GM18498 (cell line): ENCODE results near the gene ARHGEF26.

Experiments
- ATAC-seq: cut with Tn5 transposase; IDR thresholded peaks from one replicate; pipeline ENCODE4 v1.9.1; 2021; ENCODE audit warnings: mild to moderate bottlenecking, moderate library complexity; ENCODE audit not compliant: unreplicated experiment

The ARHGEF26 gene

DNA sequence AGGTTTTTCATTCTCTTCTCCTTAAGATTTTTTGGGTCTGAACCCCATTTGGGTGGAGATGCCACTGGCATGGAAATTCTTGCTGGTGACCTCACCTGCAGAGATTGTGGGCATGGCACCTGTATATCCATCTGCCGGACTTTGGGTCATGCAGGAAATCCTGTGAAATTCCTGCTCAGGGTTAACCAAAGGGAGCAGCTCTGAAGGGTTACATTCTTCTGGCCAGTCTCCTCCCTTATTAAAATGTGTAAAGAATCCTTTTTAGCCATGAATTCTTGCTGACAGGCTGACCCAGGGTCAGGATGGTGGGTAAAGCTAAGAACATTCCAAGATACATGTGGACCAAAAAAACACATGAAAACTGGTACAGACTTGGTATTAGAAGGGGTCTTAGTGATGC is 27.4 kb downstream of the ARHGEF26 start:
- no peak for ATAC-seq

DNA sequence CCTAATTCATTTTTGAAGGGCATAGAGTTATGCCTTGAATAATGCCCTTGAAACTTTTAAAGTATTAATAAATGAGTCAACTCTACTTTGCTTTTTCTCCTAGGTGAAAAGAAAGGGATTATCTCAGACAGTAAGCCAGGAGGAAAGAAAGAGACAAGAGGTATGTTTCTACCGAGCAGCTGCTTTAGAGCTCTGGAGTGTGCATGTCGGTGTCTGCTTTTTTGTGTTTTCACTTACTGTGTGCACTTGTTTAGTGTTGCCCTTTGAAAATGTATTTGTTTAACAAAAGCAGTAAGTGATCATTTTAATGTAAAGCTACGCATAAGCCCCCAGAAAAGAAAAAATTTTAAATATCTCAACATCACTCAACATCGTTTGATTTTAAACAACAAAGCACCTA is 28.1 kb downstream of the ARHGEF26 start:
- ATAC-seq = no peak

DNA sequence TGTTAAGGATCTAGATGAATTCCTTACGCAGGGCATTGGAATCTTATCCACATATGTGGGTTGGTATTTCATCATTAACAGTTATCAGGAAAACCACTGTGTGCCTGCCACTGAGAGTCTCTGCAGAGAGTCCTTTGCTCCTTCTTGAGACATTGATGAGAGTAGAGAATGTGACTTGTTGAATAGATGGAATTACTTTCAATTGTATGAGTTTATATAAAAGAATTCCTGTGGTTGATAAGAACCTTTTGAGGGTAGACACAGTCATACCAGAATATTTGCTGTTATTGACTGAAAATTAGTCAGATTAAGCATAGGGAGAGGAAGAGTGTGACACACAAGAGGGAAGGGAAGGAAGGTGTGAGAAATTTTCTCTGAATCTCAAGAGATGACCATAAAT is 30.8 kb downstream of the ARHGEF26 start:
- no peak for ATAC-seq

DNA sequence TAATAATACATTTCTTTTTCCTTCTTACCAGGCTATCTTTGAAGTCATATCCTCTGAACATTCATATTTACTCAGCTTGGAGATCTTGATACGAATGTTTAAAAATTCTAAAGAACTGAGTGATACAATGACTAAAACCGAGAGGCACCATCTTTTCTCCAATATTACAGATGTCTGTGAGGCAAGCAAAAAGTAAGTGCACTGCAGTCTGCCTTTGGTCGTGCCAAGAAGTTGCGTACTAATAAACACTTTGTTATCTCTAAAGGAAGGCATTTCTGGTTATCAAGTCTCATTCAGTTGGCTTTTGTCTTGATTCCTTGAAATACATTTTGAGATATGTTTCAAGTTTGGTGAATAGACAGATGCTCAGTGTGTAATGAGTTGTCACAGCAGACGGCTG is 31.6 kb downstream of the ARHGEF26 start:
- ATAC-seq = no peak

DNA sequence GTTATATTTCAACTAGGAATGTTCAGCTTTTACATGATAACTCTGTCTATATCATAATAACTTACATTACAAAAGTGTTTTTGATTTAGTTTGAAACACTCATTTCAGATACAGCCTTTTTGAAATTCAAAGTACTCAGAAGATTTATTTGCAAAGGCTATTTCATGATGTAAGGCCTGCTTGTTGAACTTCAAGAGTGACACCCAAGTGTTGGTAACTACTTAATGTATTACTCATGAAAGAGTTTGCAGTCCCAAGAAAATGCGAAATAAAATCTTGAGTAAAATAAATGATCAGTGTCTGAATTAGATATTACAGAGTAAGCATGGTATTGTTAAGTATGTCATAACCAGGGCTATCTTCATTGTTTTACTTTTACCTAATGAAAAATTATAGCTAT is 35.3 kb downstream of the ARHGEF26 start:
- ATAC-seq = no peak

DNA sequence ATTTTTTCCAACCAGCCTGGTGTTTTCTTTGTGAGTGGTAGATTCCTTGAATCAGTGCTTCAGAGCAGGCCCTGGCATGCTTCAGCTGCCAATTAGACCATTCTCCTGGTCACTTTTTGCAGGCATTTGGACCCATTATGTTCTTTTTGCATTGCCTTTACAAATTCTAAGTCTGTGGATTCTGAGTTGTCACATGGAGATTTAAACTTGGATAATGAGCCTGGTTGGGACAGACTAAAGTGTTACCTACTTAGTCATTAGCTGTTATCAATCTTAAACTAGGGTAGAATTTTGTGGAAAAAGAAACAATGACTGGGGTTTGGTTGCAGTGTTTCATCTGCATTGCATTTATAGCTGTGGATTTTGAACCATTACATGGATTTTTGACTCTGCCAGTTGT is 40.6 kb downstream of the ARHGEF26 start:
- no peak for ATAC-seq

DNA sequence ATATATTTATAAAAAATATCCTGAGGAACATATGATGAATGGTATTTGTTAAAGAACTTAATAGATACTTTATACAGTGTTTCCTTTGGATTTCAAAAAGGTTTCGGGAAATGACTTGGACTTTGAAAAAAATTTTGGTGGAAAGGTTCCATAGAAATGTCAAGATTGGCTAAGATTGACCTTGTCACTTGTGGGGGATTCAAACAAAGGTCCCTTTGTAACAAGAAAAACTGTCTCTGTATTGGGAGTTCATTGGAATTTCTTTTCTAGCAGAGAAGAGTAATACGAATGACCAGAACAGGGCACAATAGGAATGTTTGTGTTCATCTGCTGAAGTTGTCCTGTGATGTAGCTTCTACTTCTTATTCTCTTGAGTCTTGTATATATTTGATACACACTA is 43.2 kb downstream of the ARHGEF26 start:
- ATAC-seq = no peak

DNA sequence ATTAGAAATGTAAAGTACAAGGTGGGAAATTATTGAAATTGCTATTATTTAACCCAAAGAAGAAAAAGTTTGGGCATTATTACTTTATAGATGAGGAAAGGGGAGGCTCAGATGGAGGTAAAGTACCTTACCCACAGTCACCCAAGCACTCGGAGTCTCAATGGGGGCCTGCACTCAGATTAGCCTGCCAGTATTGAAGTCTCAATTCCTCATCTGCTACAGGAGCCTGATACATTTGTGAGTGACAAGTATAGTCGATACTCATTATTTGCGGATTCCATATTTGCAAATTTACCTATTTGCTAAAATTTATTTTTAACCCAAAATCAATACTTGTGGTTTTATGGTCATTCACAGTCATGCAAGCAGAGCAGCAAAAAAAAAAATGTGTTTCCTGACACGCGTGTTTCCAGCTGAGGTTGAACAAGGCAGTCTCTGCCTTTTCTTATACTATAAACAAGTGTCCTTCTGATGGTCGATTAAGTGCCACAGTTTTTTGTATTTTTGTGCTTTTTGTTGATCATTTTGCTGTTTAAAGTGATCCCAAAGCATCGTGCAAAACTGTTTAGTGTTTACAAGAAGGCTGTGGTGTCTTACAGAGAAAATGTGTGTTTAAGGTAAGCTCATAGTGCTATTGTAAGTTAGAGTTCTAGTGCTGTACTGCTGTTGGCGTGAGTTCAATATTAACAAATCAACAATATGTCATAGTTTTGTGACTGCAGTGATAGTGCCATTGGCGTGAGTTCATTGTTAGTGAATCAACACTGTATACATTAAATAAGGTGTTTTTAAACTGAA is 48.0 kb downstream of the ARHGEF26 start:
- ATAC-seq = peak; percentile 82

DNA sequence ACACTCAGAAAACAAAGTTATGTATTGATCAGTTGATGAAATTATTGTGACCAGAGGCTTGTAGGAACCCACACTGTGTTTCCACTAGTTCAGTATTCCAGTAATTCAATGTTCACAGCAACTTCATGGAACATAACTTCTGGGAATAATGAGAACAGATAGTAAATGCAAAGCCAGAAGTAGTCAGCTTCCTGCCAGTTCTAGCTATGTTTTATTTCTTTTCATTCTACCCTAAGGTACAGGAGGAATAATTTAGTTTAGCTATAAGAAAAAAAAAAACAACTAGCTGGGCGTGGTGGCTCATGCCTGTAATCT is 48.6 kb downstream of the ARHGEF26 start:
- ATAC-seq = no peak

DNA sequence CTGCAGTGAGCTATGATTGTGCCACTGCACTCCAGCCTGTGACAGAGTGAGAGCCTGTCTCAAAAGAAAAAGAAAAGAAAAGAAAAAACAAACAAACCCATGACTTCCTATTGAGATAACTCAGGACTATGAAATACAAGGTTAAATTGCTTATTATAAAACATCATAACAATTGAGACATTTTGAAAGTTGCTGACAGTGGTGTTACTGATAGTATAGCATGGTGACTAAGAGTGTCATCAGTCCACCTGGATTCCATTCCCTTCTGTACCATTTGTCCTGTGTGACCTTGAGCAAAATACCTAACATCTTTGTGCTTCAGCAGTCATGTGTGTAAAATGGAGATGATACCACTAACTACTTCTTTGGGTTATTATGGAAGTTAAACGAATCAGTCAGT is 49.1 kb downstream of the ARHGEF26 start:
- ATAC-seq = no peak

DNA sequence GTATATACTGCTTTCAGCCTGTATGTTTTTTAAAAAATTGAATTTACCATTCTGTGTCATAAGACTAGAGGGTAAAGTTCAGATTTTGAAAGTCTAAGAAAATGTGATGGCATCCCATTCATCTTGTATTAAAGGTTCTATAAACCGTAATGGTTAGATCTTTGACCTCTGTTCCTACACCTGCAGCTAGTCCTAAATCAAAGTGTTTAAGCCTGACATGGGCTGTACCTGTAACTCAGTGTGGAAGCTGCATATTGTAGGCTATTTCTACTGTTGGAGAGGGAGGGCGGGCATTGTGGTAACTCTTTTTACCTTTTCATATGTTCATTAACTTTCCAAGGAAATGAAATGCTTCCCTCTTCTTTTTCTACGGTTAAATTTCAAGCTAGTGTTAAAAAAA is 53.9 kb downstream of the ARHGEF26 start:
- ATAC-seq = no peak

DNA sequence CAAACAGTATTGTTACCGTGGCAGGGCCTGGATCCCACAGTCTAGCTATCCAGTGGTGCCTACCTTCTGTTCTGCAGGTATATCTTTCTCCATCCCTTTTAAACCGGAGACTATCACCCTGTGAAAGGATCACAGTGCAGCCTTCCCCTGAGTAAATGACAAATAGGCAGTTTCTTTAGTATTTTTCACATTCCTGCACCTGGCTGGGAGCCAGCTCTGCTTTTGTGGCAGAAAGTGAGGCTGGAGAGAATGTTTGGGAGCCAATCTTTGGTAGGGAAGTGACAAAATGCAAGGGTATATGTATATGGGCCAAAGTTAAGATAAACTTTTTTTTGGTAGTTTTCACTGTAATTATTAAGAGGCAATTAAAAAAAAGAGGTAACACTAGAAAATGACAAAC is 54.8 kb downstream of the ARHGEF26 start:
- no peak for ATAC-seq

DNA sequence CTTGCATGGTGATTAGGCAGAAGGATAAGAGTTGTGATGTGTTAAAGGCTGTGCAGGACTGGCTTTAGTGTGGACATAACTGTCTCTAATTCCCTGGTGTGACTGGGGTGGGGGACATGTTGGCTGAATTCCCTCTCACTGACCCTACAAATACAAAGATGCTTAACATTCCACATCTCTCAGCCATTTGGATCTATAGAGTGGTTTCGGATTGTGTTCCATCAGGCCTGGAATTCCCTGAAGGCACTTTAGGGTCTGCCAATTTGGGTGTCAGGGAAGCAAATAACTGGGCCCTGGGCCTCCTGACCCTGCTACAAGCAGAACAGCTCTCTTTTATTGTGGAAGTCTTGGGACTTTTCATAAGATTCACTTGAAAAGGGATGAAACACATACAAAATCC is 56.2 kb downstream of the ARHGEF26 start:
- no peak for ATAC-seq

DNA sequence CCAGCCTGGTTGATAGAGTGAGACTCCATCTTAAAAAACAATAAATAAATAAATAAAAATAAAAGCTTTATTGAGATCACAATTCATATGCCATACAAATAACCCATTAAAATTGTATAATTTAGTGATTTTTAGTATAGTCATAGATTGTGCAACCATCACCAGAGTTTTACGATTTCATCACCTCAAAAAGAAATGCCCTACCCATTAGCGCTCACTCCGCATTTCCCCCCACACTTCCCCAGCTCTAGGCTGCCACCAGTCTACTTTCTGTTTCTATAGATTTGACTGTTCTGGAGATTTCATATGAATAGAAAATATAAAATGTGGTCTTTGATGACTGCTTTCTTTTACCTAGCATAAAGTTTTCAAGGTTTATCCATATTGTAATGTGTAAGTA is 57.0 kb downstream of the ARHGEF26 start:
- no peak for ATAC-seq

DNA sequence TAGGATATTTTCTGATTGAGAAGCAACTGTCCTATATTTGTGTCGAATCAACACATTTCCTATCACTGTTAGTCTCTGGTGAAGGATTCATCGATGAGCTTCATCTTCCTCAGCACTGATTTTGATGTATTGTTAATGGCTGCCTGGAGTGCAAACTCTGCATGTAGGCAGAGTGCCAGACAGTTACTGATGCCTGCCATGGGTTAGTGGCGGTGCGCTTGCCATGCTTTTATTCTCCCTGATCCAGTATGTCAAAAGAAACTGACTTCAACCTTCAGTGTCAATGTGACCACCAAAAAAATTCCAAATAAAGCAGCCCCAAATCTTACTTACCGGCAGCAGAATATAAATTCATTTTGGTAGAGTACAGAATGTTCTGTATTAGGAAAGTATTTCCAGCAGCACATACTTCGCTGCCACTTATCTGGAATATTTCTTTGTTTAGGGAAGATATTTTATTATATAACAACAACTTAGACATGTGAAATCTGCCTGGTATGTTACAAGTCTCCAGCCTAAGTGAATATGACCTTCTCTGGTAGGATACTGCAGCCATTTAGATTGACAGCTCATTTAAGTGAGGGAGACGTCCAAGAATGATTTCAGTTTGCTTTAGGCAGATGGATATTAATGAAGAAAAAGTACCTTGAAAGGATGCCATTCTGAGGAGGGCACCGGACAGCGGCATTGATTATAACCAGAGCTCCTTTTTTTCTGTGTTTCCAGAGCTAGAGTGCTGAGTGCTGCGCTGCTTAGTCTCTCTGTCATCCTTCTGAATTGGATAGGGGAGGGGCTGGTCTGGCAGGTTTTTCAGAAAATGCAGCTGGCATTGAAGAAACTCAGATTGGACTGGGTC is 59.9 kb downstream of the ARHGEF26 start:
- ATAC-seq = no peak

DNA sequence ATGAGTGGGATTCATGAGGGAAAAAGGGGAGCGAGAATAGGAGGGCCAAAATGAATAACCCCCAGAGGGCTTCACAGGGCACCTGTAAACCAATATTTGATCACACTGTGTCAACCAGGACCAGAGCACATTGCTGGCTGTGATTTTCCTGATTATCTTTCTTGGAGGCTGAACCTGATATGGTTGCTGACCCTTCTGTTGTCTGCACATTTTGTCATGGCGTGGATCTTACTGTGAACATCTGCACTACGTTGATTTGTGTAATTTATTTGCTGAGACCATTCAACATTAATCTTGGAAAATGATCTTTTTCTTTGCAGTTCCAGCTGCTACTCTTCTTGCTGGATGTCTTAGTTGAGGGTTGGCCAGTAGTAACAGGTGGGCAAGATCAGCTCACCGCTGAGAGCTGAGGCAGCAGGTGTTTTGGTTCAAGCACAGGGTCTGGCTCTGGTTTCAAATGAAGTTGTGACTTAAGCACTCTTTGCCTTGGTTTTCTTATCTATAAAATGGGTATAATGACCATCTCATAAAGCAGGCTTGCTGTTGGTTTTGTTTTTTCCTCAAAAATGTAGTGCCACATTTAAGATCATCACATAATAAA is 61.2 kb downstream of the ARHGEF26 start:
- ATAC-seq = no peak

DNA sequence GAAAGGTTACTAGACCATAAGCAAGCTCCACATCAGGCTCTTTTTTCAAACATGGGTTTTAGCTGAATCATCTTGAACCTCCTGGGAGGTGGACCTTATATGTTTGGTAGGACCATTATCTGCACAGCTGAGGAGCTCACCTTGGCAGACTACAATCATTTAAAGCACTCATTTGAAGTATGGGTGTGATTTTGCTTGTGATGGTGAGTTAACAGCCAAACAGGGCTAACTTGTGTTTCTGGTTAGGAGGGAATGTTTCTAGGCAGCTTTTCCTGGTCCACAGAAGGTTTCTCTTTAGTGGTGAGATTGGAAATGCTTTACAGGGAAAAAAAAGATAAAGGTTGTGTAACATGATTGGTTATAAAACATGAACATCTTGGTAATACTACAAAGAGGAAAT is 61.8 kb downstream of the ARHGEF26 start:
- ATAC-seq = no peak

DNA sequence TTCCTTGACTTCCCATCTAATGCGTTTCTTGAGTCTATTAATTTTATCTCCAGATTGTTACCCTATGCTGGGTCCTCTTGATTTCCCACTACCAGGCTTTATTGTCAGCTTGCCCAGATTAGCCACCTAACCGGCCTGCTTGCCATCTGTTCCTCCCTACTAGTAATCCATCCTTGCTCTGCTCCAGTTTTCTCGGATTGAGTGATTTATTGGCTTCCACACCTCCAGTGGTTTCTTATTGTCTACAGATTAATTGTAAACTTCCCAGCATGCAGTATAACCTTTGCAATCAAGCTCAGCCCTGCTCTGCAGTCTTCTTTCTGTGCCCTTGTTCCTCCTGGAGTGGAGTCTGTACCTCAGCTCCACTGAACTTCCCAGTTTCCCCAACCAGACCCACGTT is 63.4 kb downstream of the ARHGEF26 start:
- no peak for ATAC-seq

DNA sequence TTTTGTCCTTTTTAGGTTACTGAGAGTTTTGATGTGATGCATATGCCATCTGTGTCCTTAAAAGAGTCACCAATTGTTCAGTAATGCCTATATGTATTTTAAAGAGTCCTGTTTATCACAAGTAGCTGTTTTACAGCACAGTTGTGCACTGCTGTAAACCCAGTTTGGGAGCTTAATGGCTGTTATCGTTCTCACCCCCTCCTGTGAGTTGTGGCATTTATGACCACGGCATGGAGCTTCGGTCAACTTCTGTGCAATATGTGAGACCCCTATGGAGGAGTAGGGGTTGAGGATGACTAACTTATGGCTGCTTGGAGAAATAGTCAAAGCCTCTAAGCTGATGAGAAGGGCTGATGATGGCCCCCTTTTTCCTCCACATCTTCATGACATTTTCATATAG is 67.2 kb downstream of the ARHGEF26 start:
- no peak for ATAC-seq

DNA sequence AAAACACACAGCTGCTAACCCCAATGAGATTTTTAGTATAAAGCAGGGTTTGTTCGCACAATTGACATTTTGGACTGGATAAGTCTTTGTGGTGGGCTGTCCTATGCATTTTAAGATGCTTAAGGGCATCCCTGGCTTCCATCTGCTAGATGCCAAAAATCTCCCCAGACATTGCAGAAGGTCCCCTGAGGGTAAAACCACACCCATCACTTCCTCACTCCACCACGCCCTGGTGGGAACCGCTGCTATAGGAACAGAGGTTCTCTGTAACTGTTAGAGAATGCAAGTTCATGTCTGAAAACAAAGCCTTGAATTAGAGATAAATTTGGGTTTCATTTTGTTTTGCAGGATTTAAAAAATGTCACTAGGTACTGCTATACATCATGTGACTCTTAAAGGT is 67.7 kb downstream of the ARHGEF26 start:
- ATAC-seq = no peak

DNA sequence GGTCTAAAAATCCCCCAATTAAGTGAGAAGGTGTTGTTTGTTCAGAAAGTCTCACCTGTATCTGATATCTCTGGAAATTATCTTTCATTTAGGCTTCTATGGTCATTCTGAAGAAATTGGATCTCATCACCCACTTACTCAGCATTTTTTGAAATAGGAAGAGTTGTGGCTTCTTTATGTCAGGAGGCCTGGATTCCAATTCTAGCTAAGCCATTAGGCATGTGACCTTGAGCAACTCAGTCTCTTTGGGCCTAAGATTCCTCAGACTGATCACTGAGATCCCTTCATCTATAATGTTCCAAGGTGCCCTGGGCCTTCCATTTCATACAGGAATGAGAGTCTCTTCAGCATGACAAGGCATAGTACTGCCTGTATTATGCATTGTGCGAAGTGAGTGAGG is 70.3 kb downstream of the ARHGEF26 start:
- no peak for ATAC-seq

DNA sequence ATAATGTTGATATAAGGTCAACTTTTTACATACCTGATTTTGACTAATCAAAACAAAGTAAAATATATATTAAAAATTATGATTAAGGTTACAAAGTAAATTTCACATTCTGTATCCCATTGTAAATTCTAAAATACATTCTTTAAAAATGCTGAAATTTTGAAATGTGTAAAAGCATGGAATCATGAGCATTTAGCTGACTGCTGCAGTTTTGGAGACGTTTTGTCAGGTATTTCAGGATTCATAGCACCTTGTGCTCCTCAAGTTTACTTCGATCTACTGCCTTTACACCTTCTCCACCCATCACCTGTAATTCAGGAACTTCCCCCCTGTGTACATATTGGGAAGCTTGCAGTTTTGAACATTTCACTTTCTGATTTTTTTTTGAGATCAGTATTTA is 71.0 kb downstream of the ARHGEF26 start:
- no peak for ATAC-seq
